CD14-positive monocyte (primary cell): Measurements from ENCODE around the gene TARS1. TPM values are rescaled to one million over a fixed set of nuclear protein-coding genes. Genes with fewer than 3 reads are reported as not detected.

ENCODE experiments used
- DNase-seq, 3 donors: peaks; one replicate each; pipeline ENCODE4 v3.0.0-alpha.2; 2011 to 2022
- H2AFZ ChIP-seq: 2 replicates; pipeline ENCODE4 v1.6.0; 2012; ENCODE audit warnings: mild to moderate bottlenecking, low read depth, low read length, inconsistent platforms; ENCODE audit not compliant: insufficient read depth, poor library complexity, severe bottlenecking
- H3K27ac ChIP-seq, 2 donors: 1 replicate in 1 of 2; 2 replicates in 1 of 2; pipeline ENCODE4 v1.5.1; 2012 to 2013; ENCODE audit warnings: low read length in 2 of 2, control low read depth in 1 of 2, inconsistent platforms in 1 of 2, low read depth in 1 of 2, mild to moderate bottlenecking in 1 of 2
- H3K27me3 ChIP-seq, 2 donors: one replicate each; pipeline versions ENCODE4 v1.6.0 to v1.6.1; 2011 to 2013; ENCODE audit warnings: low read length in 2 of 2; ENCODE audit not compliant: control insufficient read depth in 2 of 2, insufficient read depth in 2 of 2
- H3K36me3 ChIP-seq, 2 donors: replicated peaks in 1 of 2; 1 replicate in 1 of 2; 2 replicates in 1 of 2; pipeline versions ENCODE4 v1.5.1 to v1.6.1; 2012 to 2013; ENCODE audit warnings: low read length in 2 of 2, control low read depth in 1 of 2, inconsistent platforms in 1 of 2, mild to moderate bottlenecking in 1 of 2; ENCODE audit not compliant: insufficient read depth in 2 of 2, control insufficient read depth in 1 of 2
- H3K4me1 ChIP-seq, 2 donors: 1 replicate in 1 of 2; 2 replicates in 1 of 2; pipeline versions ENCODE4 v1.5.1 to v1.6.1; 2012 to 2013; ENCODE audit warnings: low read length in 2 of 2, control low read depth in 1 of 2, inconsistent platforms in 1 of 2, mild to moderate bottlenecking in 1 of 2, moderate library complexity in 1 of 2; ENCODE audit not compliant: insufficient read depth in 2 of 2, control insufficient read depth in 1 of 2
- H3K4me2 ChIP-seq: replicated peaks from 2 replicates; pipeline ENCODE3; 2012; ENCODE audit warnings: low read length, moderate library complexity, mild to moderate bottlenecking; ENCODE audit not compliant: poor library complexity, severe bottlenecking; ENCODE audit errors: extremely low read depth
- H3K4me3 ChIP-seq, 3 experiments: fragments of 200-600 bp in 1 of 3; sonication (generic) in 1 of 3; replicated peaks in 1 of 3; 1 replicate in 2 of 3; 2 replicates in 1 of 3; pipeline ENCODE4 v1.5.1; 2011 to 2013; ENCODE audit warnings: low read length in 3 of 3, mild to moderate bottlenecking in 3 of 3, control low read depth in 2 of 3, low read depth in 2 of 3, inconsistent platforms in 1 of 3, moderate library complexity in 1 of 3
- H3K79me2 ChIP-seq: 2 replicates; pipeline ENCODE4 v1.6.0; 2012; ENCODE audit warnings: mild to moderate bottlenecking, control low read depth, inconsistent platforms, low read length, moderate library complexity; ENCODE audit not compliant: insufficient read depth
- H3K9ac ChIP-seq: 2 replicates; pipeline ENCODE4 v1.6.0; 2017; ENCODE audit warnings: low read length, mild to moderate bottlenecking; ENCODE audit not compliant: insufficient read depth, poor library complexity, severe bottlenecking
- H3K9me3 ChIP-seq, 2 donors: replicated peaks in 1 of 2; 1 replicate in 1 of 2; 2 replicates in 1 of 2; pipeline versions ENCODE4 v1.5.1 to v1.6.1; 2012 to 2013; ENCODE audit warnings: low read length in 2 of 2, control low read depth in 1 of 2; ENCODE audit not compliant: control insufficient read depth in 1 of 2, insufficient read depth in 1 of 2
- H4K20me1 ChIP-seq: 2 replicates; pipeline ENCODE4 v1.6.0; 2012; ENCODE audit warnings: mild to moderate bottlenecking, low read length, control low read depth, moderate library complexity; ENCODE audit not compliant: insufficient read depth
- H3K27ac Mint-ChIP-seq, 7 donors: one replicate each; pipeline ENCODE4 v1.8.0; 2020; ENCODE audit warnings: mild to moderate bottlenecking in 7 of 7, mixed read lengths in 7 of 7, moderate library complexity in 6 of 7, inconsistent platforms in 2 of 7
- H3K27me3 Mint-ChIP-seq, 3 donors: one replicate each; pipeline ENCODE4 v1.8.0; 2021 to 2022; ENCODE audit warnings: low read depth in 3 of 3, mild to moderate bottlenecking in 3 of 3, mixed read lengths in 3 of 3, moderate library complexity in 3 of 3, inconsistent platforms in 1 of 3
- H3K36me3 Mint-ChIP-seq, 2 donors: one replicate each; pipeline ENCODE4 v1.8.0; 2020; ENCODE audit warnings: mixed read lengths in 2 of 2, inconsistent platforms in 1 of 2, mild to moderate bottlenecking in 1 of 2
- H3K4me1 Mint-ChIP-seq: one replicate; pipeline ENCODE4 v1.8.0; 2020; ENCODE audit warnings: mild to moderate bottlenecking, mixed read lengths
- H3K4me3 Mint-ChIP-seq, 2 donors: one replicate each; pipeline ENCODE4 v1.8.0; 2020; ENCODE audit warnings: mild to moderate bottlenecking in 2 of 2, mixed read lengths in 2 of 2, moderate library complexity in 1 of 2
- H3K9me3 Mint-ChIP-seq, 7 donors: one replicate each; pipeline ENCODE4 v1.8.0; 2020 to 2022; ENCODE audit warnings: mixed read lengths in 7 of 7, mild to moderate bottlenecking in 6 of 7, moderate library complexity in 6 of 7, inconsistent platforms in 2 of 7
- CTCF ChIP-seq: fragments of 200-600 bp; IDR thresholded peaks from one replicate; pipeline ENCODE4 v1.8.0; 2022; ENCODE audit warnings: antibody characterized with exemption, mild to moderate bottlenecking
- WGBS: methylation state at CpG from one replicate; pipeline ENCODE4 v1.1.5; 2013; ENCODE audit warnings: missing lambda C conversion rate; ENCODE audit not compliant: insufficient coverage; 5-methylcytosine and 5-hydroxymethylcytosine counted together
- intact Hi-C, 2 donors: fragments of 100-400 bp; cut with micrococcal nuclease; formaldehyde crosslinking; loops; one replicate each; pipeline versions ENCODE4 v1.15.0 to v1.15.1; 2023
- polyA plus RNA-seq, 3 donors: library from polyadenylated mRNA; depleted of rRNA in 1 of 3; unstranded in 2 of 3; stranded (reverse) in 1 of 3; fragments of 300-500 nt in 2 of 3; fragments of >200 nt in 1 of 3; fragmentation: Illumina TruSeq in 2 of 3; gene quantifications; 1 replicate in 2 of 3; 2 replicates in 1 of 3; pipeline ENCODE4 v1.2.3, GENCODE V29; 2012 to 2021

TARS1 gene
- polyA plus RNA-seq, 3 donors: 10.6 to 47.8 (median 39.8) TPM

GRCh38 chr5:33457817-33458216 is 17.1 kb downstream of the TARS1 start:
- Histone ChIP-seq H3K4me1 (no peaks in the 10 kb centered on the region), H3K79me2 (no peaks in the 10 kb centered on the region), H3K9me3 (no peaks in the 10 kb centered on the region), H4K20me1 (no peaks in the 10 kb centered on the region), H2AFZ (no peak overlapping the region), H3K4me3 (no peak overlapping the region), H3K27ac (no peak overlapping the region), H3K27me3 (no peaks in the 10 kb centered on the region), H3K4me2 (no peak overlapping the region), H3K9ac (no peak overlapping the region), H3K36me3 (peaks cover 91 to 100% of the 10 kb centered on the region in 2 donors)
- Mint-ChIP-seq H3K4me3 (no peak overlapping the region), H3K9me3 (no peaks in the 10 kb centered on the region), H3K27me3 (no peaks in the 10 kb centered on the region), H3K4me1 (no peaks in the 10 kb centered on the region), H3K27ac (no peak overlapping the region), H3K36me3 (peaks cover 87 to 92% of the 10 kb centered on the region in 2 donors)
- intact Hi-C loops: no loop called here
- no peak for DNase-seq
- no CpG with 5 or more reads among the region's 1 CpG for WGBS
- TF ChIP-seq CTCF: no peak

GRCh38 chr5:33460210-33460609 is 19.4 kb downstream of the TARS1 start:
- no peaks in the 10 kb centered on the region for H3K79me2 ChIP-seq
- no peaks in the 10 kb centered on the region for H4K20me1 ChIP-seq
- no peaks in the 10 kb centered on the region for H3K9me3 ChIP-seq
- Mint-ChIP-seq H3K4me3 (no peak overlapping the region), H3K27me3 (no peaks in the 10 kb centered on the region), H3K27ac (peak overlapping the region in 4 of 7 donors; percentile 34 to 83 (median 42)), H3K36me3 (peaks cover 88 to 92% of the 10 kb centered on the region in 2 donors), H3K4me1 (no peaks in the 10 kb centered on the region), H3K9me3 (no peaks in the 10 kb centered on the region)
- H3K27me3 ChIP-seq: no peaks in the 10 kb centered on the region
- H3K36me3 ChIP-seq: peaks cover 95 to 99% of the 10 kb centered on the region in 2 donors
- no peak overlapping the region for H3K4me3 ChIP-seq
- H3K4me2 ChIP-seq: no peak overlapping the region
- H2AFZ ChIP-seq: no peak overlapping the region
- no peaks in the 10 kb centered on the region for H3K4me1 ChIP-seq
- no peak for TF ChIP-seq CTCF
- intact Hi-C loops: no loop called here
- no peak for DNase-seq
- WGBS: 100% methylated on average over 2 of the region's 2 CpGs
- H3K27ac ChIP-seq: no peak overlapping the region
- no peak overlapping the region for H3K9ac ChIP-seq
